Endothelial cell of umbilical vein (primary cell): ENCODE measurements around the gene SYNE3. TPM values are rescaled to one million over a fixed set of nuclear protein-coding genes. Genes with fewer than 3 reads are reported as not detected.

Experiments used
- BruUV-seq: library from RNA; stranded (reverse); fragments of 400-500 nt; replicated peaks from 2 replicates; lab custom pipeline; 2021; lab: Mats Ljungman, UMichigan
- CTCF ChIA-PET: fragments of 300-600, 350-600 bp; sonication (Branson Sonifier 250); formaldehyde crosslinking; loops from one replicate; lab custom pipeline; 2021; ENCODE audit warnings: antibody characterized with exemption, inconsistent platforms; lab: Charles Lee
- POLR2A ChIA-PET: fragments of 300-600, 350-600 bp; sonication (Branson Sonifier 250); formaldehyde crosslinking; loops from one replicate; lab custom pipeline; 2021; ENCODE audit warnings: antibody characterized with exemption, inconsistent platforms; lab: Charles Lee
- DNase-seq: peaks from one replicate; pipeline ENCODE4 v3.0.0-alpha.2; 2011; ENCODE audit warnings: low read depth, low spot score
- FAIRE-seq: peaks from 2 replicates; lab custom pipeline; 2011; peaks lifted over from hg19 to GRCh38; lab: Jason Lieb, UNC
- H2AFZ ChIP-seq: 2 replicates; pipeline ENCODE4 v1.6.0; 2012; ENCODE audit warnings: low read depth, low read length, control low read depth, inconsistent platforms
- H3K27ac ChIP-seq: 2 replicates; pipeline ENCODE4 v1.5.1; 2011; ENCODE audit warnings: low read depth, mild to moderate bottlenecking, control low read depth, low read length, moderate library complexity; ENCODE audit not compliant: insufficient read depth
- H3K27me3 ChIP-seq, 2 experiments: 2 replicates each; pipeline versions ENCODE4 v1.6.0 to v1.6.1; 2011; ENCODE audit warnings: low read length in 2 of 2, mixed read lengths in 1 of 2; ENCODE audit not compliant: control insufficient read depth in 2 of 2, insufficient read depth in 2 of 2
- H3K36me3 ChIP-seq, 2 experiments: 2 replicates in 1 of 2; 3 replicates in 1 of 2; pipeline ENCODE4 v1.5.1; 2011; ENCODE audit warnings: low read length in 2 of 2, mild to moderate bottlenecking in 1 of 2, moderate library complexity in 1 of 2; ENCODE audit not compliant: control insufficient read depth in 2 of 2, insufficient read depth in 2 of 2; ENCODE audit errors: extremely low read depth in 1 of 2
- H3K4me1 ChIP-seq: 3 replicates; pipeline ENCODE4 v1.5.1; 2011; ENCODE audit warnings: mild to moderate bottlenecking, low read length; ENCODE audit not compliant: control insufficient read depth, insufficient read depth; ENCODE audit errors: extremely low read depth
- H3K4me2 ChIP-seq: 2 replicates; pipeline ENCODE4 v1.6.1; 2011; ENCODE audit warnings: low read length, control low read depth, mixed read lengths; ENCODE audit not compliant: insufficient read depth
- H3K4me3 ChIP-seq, 3 experiments: fragments of 200-600 bp in 1 of 3; sonication (generic), shearing (Covaris generic) in 1 of 3; replicated peaks in 1 of 3; 2 replicates each; pipeline ENCODE4 v1.5.1; 2011 to 2016; ENCODE audit warnings: control low read depth in 3 of 3, low read length in 3 of 3, mild to moderate bottlenecking in 2 of 3, inconsistent platforms in 1 of 3, low read depth in 1 of 3, moderate library complexity in 1 of 3; ENCODE audit not compliant: insufficient read depth in 1 of 3
- H3K79me2 ChIP-seq: 2 replicates; pipeline ENCODE4 v1.6.0; 2012; ENCODE audit warnings: low read length, inconsistent platforms; ENCODE audit not compliant: control insufficient read depth, insufficient read depth
- H3K9ac ChIP-seq: replicated peaks from 2 replicates; pipeline ENCODE3; 2011; ENCODE audit warnings: low read length, control low read depth; ENCODE audit not compliant: insufficient read depth; ENCODE audit errors: extremely low read depth
- H3K9me1 ChIP-seq: replicated peaks from 3 replicates; pipeline ENCODE4 v1.6.0; 2011; ENCODE audit warnings: mild to moderate bottlenecking, low read length; ENCODE audit not compliant: control insufficient read depth, insufficient read depth; ENCODE audit errors: extremely low read depth
- H3K9me3 ChIP-seq: replicated peaks from 2 replicates; pipeline ENCODE4 v1.5.1; 2012; ENCODE audit warnings: low read length, inconsistent platforms; ENCODE audit not compliant: control insufficient read depth, insufficient read depth
- H4K20me1 ChIP-seq: replicated peaks from 2 replicates; pipeline ENCODE3; 2011; ENCODE audit warnings: mild to moderate bottlenecking, low read length; ENCODE audit not compliant: control insufficient read depth, insufficient read depth; ENCODE audit errors: extremely low read depth
- EZH2 ChIP-seq: IDR thresholded peaks from 2 replicates; pipeline ENCODE4 v1.6.1; 2012; ENCODE audit warnings: borderline replicate concordance, low read depth, mild to moderate bottlenecking, moderate library complexity, low read length, inconsistent platforms; ENCODE audit not compliant: severe bottlenecking
- FOS ChIP-seq: IDR thresholded peaks from 2 replicates; pipeline ENCODE4 v1.6.1; 2011; ENCODE audit warnings: mild to moderate bottlenecking, low read length, moderate library complexity, borderline replicate concordance; ENCODE audit not compliant: insufficient read depth
- GATA2 ChIP-seq: IDR thresholded peaks from 2 replicates; pipeline ENCODE4 v1.7.0; 2011; ENCODE audit warnings: low read depth, mild to moderate bottlenecking, moderate library complexity, mixed read lengths, low read length; ENCODE audit not compliant: insufficient read length, insufficient read depth
- MAX ChIP-seq: IDR thresholded peaks from 2 replicates; pipeline ENCODE4 v1.6.1; 2011; ENCODE audit not compliant: insufficient read depth, insufficient read length
- MYC ChIP-seq: IDR thresholded peaks from one replicate; pipeline ENCODE4 v1.6.1; 2011; ENCODE audit warnings: mild to moderate bottlenecking, low read depth, low read length
- POLR2A ChIP-seq: IDR thresholded peaks from 2 replicates; pipeline ENCODE4 v1.6.1; 2012; ENCODE audit warnings: low read depth, mild to moderate bottlenecking, control low read depth, low read length
- POLR2AphosphoS5 ChIP-seq: IDR thresholded peaks from 2 replicates; pipeline ENCODE4 v1.6.1; 2012; ENCODE audit warnings: low read depth, mild to moderate bottlenecking, control low read depth, low read length, moderate library complexity; ENCODE audit not compliant: insufficient read depth
- dilution Hi-C: fragments of 300-500 bp; cut with MboI; formaldehyde crosslinking; loops from one replicate; pipeline ENCODE4 v1.15.0; 2019; ENCODE audit warnings: low sequenced_read_pairs; ENCODE audit not compliant: extremely low pct_ligation_motif_present
- intact Hi-C: fragments of 100-400 bp; cut with micrococcal nuclease; formaldehyde crosslinking; loops from one replicate; pipeline ENCODE4 v1.10.0; 2022
- polyA plus RNA-seq, 4 experiments: library from polyadenylated mRNA; depleted of rRNA in 3 of 4; stranded (reverse) in 3 of 4; unstranded in 1 of 4; fragments of >200 nt; gene quantifications; 2 replicates each; pipeline versions ENCODE4 v1.2.1 to v1.2.3, GENCODE V29; 2011 to 2012; ENCODE audit warnings: missing spikeins in 1 of 4
- total RNA-seq: library from RNA; stranded (reverse); gene quantifications from 2 replicates; pipeline ENCODE4 v1.2.3, GENCODE V29; 2021

The SYNE3 gene
- total and polyA plus RNA-seq, 2 donors (not counting 3 experiments of a cell fraction or from before 2014, with no cell fraction given) = 3.0 to 18.8 TPM

GRCh38 chr14:95541932-95542930, 25.8 kb upstream of the SYNE3 start:
- no peaks in the 10 kb centered on the region for H3K9me1 ChIP-seq
- ChIA-PET CTCF (interaction anchor here (1.4 to 3.3 kb wide), 2 partner anchors 15 to 20 kb away, joined by 3 to 10 read pairs; no protein-coding TSS in a partner anchor), POLR2A (no interaction called here)
- no peak overlapping the region for H2AFZ ChIP-seq
- H3K4me1 ChIP-seq = peaks cover 23% of the 10 kb centered on the region
- no peak for DNase-seq
- no peak overlapping the region for H3K27ac ChIP-seq
- no peak for TF ChIP-seq MYC
- TF ChIP-seq FOS = no peak
- TF ChIP-seq POLR2AphosphoS5 = no peak
- TF ChIP-seq EZH2 = no peak
- no peak for TF ChIP-seq POLR2A
- TF ChIP-seq MAX = no peak
- no peak for TF ChIP-seq GATA2
- intact Hi-C loops = no loop called here
- H3K4me3 ChIP-seq = no peak overlapping the region
- no peak overlapping the region for H3K4me2 ChIP-seq
- no TSS peak for BruUV-seq
- dilution Hi-C loops = no loop called here
- no peaks in the 10 kb centered on the region for H3K36me3 ChIP-seq
- H3K27me3 ChIP-seq = no peaks in the 10 kb centered on the region
- no peaks in the 10 kb centered on the region for H3K9me3 ChIP-seq
- no peak overlapping the region for H3K9ac ChIP-seq
- H4K20me1 ChIP-seq = no peaks in the 10 kb centered on the region
- H3K79me2 ChIP-seq = peaks cover 60% of the 10 kb centered on the region
- FAIRE-seq = no peak
